GM21528 (cell line): ENCODE data around the gene ARAP2.

Experiments used
- ATAC-seq: cut with Tn5 transposase; IDR thresholded peaks from one replicate; pipeline ENCODE4 v1.9.1; 2021; ENCODE audit warnings: mild to moderate bottlenecking, moderate library complexity; ENCODE audit not compliant: unreplicated experiment, low FRiP score

ARAP2 gene

DNA sequence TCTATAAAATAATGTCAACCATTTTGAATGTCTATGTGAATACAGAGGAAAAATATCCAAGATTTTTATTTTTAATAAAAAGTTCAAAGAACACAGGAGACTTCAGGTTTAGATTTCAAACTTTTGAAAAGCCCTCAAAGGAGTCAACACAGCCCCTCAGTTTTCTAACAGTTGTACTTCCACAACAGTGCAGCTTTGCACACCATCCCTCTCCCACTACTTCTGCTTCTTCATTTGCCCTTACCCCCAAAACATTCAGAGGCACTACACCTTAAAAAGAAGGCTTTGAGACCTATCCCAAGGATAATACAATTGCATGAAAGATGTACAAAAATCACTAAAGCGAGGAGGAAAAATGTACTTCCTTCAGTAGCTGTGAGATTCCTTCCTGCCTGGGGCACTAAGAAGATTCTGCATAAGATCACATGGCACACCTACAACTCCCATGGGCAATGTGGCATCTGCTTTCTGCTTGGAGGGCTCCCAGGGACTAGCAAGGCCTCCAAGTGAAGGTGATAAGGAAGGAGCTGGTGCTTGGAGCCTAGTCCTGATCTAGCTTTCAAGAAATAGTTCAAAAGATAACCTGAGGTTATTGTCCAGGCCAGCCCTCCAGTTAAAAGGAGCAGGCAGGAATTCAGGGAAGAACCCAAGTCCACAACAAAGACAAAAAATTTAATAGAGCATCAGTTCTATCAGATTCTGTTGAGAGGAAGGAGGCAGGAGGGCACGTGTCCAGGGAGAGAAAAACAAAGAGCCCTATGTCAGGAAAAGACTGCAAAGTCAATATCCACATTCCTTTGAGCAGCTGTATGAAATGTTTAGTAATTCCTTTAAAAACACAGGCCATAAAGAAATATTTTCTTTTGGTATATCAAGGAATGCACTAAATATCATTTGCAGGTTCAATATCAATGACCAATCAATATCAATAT, 19.1 kb downstream of the ARAP2 start:
- ATAC-seq, result no peak

DNA sequence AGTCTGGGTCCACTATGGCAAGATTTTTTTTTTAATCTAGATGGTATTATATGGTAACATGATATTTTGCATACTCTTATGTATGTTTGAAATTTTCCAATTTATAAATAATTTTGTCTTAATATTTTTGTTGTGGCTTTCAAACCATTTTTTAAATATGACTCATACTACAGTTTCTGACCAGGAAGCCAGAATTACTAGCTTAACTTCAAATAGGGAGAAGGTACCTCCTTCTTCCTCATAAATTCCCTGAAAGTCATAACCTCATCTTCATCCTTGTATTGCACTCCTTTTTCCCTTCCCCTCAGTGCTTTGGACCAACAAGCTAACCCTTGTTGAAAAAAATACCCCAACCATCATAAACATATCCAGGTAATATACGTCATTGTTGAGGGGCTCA, 21.6 kb downstream of the ARAP2 start:
- ATAC-seq, result no peak

GRCh38 chr4:36220776-36221175, 23.5 kb downstream of the ARAP2 start:
- ATAC-seq, result no peak

DNA sequence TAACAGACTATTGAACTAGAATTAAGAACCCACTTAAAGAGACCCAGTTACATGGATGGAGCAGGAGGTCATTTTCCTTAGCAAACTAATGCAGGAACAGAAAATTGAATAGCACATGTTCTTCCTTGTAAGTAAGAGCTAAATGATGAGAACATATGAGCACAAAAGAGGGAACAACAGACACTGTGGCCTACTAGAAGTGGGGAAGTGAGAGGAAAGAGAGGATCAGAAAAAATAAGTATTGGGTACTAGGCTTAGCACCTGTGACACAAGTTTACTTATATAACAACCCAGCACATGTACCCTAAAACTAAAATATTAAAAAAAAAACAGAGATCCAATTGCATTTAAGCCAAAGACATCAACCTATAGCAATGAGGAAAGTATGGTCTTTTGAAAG, 26.2 kb downstream of the ARAP2 start:
- ATAC-seq, result peak; percentile 56

- ATAC-seq, result no peak
Observed at GRCh38 chr4:36215627-36216026, 28.7 kb downstream of the ARAP2 start.

DNA sequence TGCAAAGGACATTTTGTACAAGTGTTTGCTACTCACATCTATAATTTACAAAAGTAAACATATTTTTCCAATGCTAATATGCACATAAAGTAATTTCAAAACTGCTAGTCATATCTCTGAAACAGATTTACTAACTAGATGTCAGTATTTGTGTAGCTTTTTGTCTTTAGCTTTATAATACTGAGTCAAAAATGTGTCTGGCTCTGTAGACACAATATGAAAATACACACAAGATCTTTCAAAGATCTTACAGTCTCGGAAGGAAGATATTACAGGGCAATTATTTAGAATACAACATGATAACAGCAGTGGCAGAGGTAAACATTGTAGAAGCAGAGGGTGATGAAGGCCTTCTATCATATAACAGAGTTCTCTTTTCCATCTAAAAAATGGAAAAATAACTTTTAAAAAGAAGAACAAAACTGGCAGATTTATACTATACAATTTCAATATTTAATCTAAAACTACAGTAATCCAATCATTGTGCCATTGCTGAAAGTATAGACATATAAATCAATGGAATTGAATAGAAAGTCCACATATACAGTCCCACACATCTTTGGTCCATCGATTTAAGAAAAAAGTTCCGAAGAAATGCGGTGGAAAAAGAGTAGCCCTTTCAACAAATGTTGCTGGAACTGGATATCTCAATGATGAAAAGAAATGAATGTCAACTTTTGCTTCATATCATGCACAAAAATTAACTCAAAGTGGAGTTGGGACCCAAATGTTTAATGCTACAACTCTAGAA, 29.4 kb downstream of the ARAP2 start:
- no peak for ATAC-seq

- no peak for ATAC-seq
Observed at GRCh38 chr4:36213977-36214376, 30.3 kb downstream of the ARAP2 start.

DNA sequence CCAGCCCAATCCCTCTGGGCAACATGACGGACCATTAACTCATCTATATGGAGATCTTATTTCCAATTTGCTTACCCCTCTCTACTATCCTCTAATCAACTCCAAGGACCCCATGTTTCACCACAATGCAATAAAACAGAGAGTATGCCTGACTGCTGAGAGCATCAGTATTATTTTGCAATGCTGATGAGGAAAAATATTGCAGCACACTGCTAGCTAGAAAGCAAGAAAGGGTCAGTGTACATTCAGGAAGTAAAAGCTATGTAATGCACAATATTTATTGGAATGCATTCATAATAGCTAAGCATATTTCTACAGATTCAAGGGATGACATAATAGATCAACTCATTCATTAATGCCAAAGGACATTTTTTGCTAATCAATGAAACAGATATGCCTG, 33.2 kb downstream of the ARAP2 start:
- no peak for ATAC-seq

DNA sequence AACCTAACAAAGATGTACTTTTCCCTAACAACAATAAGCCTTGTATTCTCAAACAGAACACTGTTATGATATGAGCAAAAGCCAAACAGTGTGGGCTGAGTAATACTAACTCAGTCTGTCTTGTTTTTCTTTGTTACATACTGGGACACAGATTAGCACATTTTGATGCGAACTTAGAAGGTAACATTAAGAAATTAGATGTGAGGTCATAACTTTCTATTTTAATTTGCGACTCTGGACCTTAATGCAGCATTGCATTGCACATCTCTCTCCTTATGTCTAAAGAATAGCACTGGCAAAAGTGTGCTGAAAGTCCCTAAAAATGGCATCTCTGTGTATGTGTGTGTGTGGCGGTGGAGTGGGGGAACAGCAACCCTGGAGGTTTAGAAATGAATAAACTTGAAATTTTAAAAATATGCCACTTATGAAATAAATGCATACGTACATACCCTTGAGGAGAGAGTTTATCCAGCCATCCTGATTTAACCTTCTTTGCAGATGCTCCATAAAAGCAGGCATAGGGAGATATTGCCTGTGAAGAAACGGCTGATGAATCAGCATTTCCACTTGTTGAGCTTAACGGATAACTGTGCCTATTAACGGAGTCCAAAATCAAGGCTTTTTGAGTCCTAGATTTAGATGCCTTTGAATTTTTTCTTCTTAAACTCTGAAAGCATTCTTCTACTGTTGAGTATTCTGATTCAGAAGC, 34.2 kb downstream of the ARAP2 start:
- peak; percentile 51 for ATAC-seq

DNA sequence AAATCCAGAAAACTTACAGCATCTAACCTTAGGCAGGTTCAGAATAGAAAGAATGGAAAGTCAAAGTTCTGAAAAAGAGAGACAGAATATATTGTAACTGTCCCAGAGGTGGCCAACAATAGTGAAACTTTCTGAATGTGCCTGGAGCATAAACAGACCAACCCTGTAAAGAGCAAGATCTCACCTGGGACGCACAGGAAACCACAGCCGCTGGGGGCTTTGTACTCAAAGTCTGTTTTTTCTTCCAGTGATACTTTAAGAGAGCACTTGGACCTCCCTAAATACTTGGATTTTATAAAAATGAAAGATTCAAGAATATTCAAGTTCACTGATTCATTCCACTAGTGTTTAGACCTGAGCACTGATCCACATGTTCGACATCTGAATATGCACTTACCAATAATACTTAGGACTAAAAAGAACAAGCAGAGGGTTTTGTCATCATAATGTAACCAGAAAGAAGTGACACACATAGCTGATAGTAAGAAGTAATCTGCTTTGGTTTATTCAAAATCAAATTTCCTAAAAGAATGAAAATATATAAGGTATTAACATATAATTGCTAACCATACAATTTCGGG, 35.3 kb downstream of the ARAP2 start:
- peak; percentile 87 for ATAC-seq

DNA sequence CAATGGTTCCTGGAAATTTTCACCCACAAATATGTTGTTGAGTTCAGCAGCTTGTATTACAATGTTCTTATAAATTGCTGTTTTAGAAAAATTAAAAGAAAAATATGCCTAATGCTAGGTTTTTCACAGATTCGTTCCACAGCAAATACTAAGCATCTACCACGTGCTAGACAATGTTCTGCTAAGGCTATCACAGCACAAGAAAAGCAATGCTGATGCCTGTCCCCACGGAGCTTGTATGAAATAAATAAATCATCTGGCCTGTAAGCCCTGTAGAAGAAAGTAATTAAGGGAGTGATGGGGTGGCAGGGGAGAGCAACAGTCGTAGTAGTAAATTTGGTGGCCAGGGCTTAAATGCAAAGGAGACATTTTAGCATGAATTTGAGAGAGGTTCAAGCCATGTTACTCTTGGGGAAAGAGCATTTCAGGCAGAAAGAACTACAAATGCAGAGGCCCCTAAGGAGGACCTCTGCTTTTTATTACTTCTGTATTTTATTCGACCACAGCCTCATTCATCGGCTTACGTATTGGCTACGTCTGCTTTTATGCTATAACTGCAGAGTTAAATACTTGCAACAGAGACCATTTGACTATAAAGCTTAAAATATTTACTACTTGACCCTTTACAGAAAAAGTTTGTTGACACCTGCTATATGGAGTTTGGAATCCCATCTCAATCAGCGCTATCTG, 36.3 kb downstream of the ARAP2 start:
- ATAC-seq, result no peak

GRCh38 chr4:36207367-36207766, 36.9 kb downstream of the ARAP2 start:
- ATAC-seq, result no peak

- no peak for ATAC-seq
Observed at GRCh38 chr4:36206603-36207311, 37.6 kb downstream of the ARAP2 start.

GRCh38 chr4:36206012-36206411, 38.3 kb downstream of the ARAP2 start:
- ATAC-seq, result no peak

- ATAC-seq, result no peak
Observed at GRCh38 chr4:36198861-36199260, 45.5 kb downstream of the ARAP2 start.

DNA sequence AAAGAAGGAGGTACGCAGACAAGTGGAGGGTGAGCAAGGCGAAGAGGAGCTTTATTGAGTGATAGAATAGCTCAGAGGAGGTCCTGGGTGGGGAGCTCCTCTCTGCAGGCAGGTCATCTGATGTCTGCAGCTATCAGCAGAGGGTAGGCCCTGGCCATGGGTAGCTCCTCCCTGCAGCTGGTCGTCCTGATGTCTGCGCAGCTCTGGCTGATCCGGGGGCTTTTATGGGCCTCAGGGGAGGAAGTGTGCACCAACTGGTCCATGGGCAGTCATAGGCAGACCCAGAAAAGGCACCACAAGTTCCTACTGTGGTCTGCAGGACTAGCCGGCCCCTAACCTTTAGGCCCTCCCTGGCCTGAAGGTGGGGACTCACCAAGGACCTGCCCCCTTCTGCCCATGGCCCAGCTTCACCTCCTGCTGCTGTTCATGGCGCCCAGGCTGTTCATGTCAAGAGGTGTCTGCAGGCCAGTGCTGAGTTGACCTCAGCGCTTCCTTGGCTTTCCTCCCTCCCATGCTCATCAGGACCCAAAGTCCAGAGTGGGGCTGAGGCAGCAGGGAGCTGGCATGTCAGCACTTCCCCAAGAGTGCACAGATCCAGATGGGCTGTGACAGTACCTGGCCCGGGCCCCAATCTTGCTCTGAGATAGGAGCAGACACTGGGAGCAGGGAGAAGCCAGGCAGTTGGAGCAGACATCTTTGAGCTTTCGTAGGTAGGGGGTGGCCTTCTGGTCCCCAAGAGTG, 46.1 kb downstream of the ARAP2 start:
- no peak for ATAC-seq

- no peak for ATAC-seq
Observed at GRCh38 chr4:36197501-36197900, 46.8 kb downstream of the ARAP2 start.

GRCh38 chr4:36196145-36196913, 48.0 kb downstream of the ARAP2 start:
- ATAC-seq, result no peak
